Measurements from ENCODE around the gene SND1.

- TF ChIP-seq CTCF (conservative IDR thresholded peaks at IDR 0.05 in 1 of 2, IDR thresholded peaks at IDR 0.05 in 1 of 2; ENCODE audit: extremely low read depth in 1 of 2, insufficient read depth in 1 of 2, low read depth in 1 of 2, low read length in 2 of 2) (no peak), EZH2 (IDR thresholded peaks at IDR 0.05; ENCODE audit: borderline replicate concordance, low read length) (no peak)
Measured at GRCh38 chr7:127798023-127798422, 146.0 kb downstream of the SND1 start.

Data from mammary epithelial cell (primary cell).